DMS153 treated with DMSO at 0.1 percent for 48 hours (cell line): ENCODE results near the gene HS6ST3.

Experiments used
- DNase-seq: peaks from one replicate; lab custom pipeline; 2025; ENCODE audit not compliant: unreplicated experiment; lab: John Stamatoyannopoulos, UW

Gene HS6ST3

GRCh38 chr13:96636001-96636709, 546.2 kb downstream of the HS6ST3 start:
- DNase-seq, result no peak

DNA sequence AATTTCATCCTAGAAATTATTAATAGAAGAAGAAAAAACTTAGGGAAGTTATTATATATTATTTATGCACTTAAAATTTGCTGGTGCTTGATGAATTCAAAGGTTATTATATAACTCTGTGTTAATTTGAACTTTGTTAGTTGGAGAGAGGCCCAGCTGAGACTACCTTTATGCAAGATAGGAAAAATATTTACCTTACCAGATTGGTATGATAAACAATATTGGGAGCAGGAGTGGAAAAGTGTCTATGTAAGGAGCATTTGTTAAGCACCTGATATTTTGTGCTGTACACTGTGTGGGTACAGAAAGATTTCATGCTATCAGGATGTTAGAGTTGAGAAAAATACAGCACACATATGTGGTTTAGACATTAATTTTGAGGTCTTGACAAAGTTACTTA, 547.1 kb downstream of the HS6ST3 start:
- no peak for DNase-seq

DNA sequence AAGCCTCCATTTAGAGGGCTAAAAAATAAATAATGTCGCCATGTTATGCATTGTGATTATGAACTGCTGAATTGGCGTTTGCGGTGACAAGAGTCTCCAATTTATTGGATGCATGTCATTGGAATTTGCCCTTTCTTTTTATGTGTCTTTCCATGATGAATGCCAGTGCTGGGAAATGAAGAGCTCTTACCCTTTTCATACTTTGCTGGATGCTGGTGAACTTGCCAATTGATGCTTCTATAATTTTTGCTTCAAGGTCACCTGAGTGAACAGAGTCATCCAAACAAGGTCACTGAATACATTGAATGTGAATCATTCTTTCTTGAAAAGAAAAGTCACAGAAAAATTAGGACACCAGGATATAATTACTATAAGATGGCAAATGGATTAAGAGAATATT, 556.2 kb downstream of the HS6ST3 start:
- no peak for DNase-seq

- no peak for DNase-seq
Measured at GRCh38 chr13:96646515-96647211, 556.8 kb downstream of the HS6ST3 start.

GRCh38 chr13:96650301-96650886, 560.5 kb downstream of the HS6ST3 start:
- no peak for DNase-seq

- DNase-seq, result no peak
Measured at GRCh38 chr13:96651598-96651997, 561.7 kb downstream of the HS6ST3 start.

DNA sequence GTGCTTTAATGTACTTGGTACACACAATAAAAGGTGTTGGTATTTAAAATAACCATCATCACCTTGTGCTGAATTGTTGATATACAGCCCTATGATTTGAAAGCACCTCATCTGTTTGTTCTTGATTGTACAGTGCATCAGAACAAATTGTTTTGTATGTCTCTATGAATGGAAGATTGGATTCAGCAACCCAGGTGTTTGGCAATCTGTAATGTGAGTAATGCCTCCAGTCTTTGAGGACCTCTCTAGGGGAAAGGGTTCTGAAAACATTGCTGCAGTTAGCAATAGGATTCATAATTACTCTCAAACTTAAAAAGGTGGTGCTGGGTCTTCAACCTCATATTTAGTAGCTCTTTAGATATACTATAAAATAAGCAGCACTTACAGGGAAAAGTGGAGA, 562.6 kb downstream of the HS6ST3 start:
- no peak for DNase-seq

DNA sequence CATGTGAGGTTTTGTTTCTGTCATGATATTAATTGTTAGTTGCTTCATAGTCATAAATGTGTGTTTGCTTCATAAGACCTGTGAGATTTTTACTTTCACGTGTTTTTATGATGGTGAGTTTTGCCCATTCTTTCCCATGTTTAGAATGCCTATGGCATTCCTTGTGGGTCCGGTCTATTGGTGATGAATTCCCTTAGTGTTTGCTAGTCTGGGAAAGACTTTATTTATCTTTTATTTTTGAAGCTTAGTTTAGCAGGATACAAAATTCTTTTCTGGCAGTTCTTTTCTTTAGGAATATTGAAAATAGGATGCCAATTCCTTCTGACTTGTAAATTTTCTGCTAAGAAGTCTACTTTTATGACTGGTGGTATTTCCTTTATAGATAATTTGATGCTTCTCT, 571.7 kb downstream of the HS6ST3 start:
- no peak for DNase-seq

- no peak for DNase-seq
Measured at GRCh38 chr13:96662036-96662435, 572.1 kb downstream of the HS6ST3 start.

- DNase-seq, result no peak
Measured at GRCh38 chr13:96667294-96668018, 577.5 kb downstream of the HS6ST3 start.

DNA sequence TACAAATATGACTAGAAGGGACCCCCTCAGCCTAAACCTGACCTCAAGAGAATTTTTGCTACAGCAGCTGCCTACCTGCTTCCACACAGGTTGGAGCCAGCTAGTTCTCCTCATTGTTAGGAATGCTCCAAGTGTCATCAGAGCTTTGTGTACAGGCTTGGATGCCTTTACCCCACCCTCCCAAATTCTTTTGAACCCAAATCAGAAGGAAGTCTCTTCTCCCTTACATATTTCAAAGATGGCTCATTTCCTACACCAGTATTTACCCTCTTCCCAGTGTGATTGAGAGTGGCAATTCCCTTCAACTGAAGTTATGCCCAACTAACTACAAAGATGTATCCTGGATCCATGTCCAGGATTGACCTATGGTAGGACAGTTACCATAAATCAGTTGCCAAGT, 581.2 kb downstream of the HS6ST3 start:
- no peak for DNase-seq

DNA sequence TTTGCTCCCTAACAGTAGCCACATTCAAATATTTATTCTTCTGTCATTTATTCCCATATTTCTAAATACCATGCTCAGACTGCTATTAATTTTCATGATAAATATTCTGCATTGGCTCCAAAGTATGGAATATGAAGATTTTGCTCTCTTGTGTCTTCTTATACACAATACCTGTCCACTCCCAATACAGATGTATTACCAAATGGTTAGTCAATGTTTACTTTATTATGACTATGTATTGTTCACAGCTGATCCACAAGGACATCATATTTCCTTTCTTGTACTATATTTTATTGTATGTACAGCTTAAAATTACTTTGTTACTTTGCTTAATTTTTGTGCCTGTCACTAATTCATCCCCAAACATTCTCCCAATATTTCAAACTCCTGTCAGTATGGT, 582.1 kb downstream of the HS6ST3 start:
- no peak for DNase-seq

- no peak for DNase-seq
Measured at GRCh38 chr13:96673825-96674224, 583.9 kb downstream of the HS6ST3 start.

- DNase-seq, result no peak
Measured at GRCh38 chr13:96677029-96677428, 587.1 kb downstream of the HS6ST3 start.

DNA sequence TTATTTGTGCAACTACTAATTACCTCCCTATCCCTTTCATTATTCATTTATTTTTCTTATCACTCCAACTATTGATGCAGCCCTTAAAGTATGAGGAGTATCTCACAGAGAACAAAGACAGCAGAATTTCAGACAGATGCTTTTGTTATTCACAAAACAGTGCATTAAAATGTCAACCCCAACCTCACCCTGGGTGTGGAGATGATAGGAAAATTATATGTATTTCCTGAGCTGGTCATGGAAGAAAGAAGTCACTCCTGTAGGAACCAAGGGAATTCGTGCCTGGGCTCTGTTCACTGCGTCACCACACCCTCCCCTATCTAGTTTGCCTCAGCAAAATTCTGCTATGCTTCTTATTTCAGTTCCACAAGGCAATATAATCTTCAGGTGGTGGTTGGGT, 588.9 kb downstream of the HS6ST3 start:
- no peak for DNase-seq

- DNase-seq, result no peak
Measured at GRCh38 chr13:96680898-96681297, 591.0 kb downstream of the HS6ST3 start.

- no peak for DNase-seq
Measured at GRCh38 chr13:96681766-96682165, 591.9 kb downstream of the HS6ST3 start.

GRCh38 chr13:96684469-96684868, 594.6 kb downstream of the HS6ST3 start:
- no peak for DNase-seq

DNA sequence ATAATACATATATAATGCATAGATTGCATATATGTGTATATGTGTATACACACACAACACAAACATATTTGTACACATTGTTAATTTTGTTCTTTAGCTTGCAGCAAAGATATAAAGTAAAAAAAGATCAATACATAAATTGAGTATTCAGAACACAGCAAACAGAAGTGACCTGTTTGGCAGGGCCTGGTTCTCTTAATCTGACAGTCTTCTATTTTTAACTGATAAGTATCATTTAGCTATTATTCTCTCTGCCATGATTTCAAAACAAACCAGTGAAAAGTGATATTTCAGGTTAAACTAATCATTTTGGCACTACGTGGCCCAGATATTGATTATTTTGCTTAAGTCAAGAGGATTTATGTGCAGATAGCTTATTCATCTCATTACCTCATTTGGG, 595.0 kb downstream of the HS6ST3 start:
- no peak for DNase-seq

DNA sequence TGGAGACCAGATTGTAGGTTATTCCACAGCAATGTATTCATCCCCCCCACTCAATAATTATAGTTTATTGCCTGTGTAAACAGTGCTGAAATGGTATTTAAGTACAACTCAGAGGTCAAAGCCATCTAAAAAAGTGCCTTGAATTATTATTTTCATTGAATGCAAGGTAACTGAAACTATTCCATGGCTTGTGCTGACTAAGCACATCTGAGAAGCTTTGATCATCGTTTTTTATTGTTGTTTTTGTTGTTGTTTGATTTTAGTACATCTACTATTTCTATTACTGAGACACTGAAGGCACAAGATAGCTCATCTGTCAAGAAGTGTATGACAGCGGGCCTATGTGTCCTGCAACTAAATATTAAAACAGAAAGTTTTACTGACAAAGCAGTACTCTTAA, 596.4 kb downstream of the HS6ST3 start:
- no peak for DNase-seq

DNA sequence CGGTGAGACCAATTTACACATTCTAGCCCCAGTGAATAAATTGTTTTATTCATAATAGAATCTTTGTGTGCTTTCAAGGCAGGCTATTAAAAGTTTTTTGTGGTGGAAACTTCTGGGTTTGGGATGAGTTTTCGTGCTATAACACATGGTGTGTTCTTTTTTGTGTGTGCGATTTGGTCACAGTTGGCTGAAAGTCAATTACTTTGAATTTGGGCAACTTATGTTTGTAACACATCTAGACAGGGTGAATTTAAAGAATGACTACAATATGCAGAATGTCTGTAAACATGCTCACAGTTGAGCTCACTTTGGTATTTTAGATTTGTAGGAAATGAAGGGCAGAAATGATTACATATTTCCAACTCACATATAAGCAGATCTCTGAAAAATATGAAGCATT, 597.3 kb downstream of the HS6ST3 start:
- DNase-seq, result no peak

DNA sequence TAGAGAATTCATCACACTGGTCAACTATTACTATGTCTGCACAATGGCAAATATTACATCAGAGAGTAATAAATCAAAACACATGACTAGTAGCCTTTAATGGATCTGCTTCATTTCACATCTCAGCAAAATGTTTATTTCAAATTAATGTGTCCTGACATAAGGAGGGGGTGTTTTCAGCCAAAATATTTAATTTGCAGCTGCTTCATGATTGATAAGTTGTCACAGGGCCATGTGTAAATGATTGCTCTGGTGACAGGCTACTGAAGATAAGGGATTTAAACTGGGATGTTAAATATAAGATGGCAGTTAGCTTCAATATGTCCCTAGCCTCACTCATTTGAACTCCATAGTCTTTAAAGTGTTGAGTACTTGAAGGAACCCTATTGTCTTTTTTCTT, 601.1 kb downstream of the HS6ST3 start:
- DNase-seq, result no peak
